Fibroblast of lung (primary cell): ENCODE measurements around the gene ZNF800. TPM values are rescaled to one million over a fixed set of nuclear protein-coding genes. Genes with fewer than 3 reads are reported as not detected.

Experiments
- DNase-seq, 2 donors: peaks; one replicate each; pipeline versions ENCODE4 v3.0.0 to v3.0.0-alpha.2; 2010; ENCODE audit warnings: low read depth in 2 of 2
- H2AFZ ChIP-seq: 2 replicates; pipeline ENCODE4 v1.5.1; 2012; ENCODE audit warnings: low read length, control low read depth, inconsistent platforms
- H3K27ac ChIP-seq: 2 replicates; pipeline ENCODE4 v1.5.1; 2011; ENCODE audit warnings: low read length, control low read depth; ENCODE audit not compliant: insufficient read depth
- H3K27me3 ChIP-seq: 2 replicates; pipeline ENCODE4 v1.5.1; 2011; ENCODE audit warnings: mild to moderate bottlenecking, low read length; ENCODE audit not compliant: control insufficient read depth, insufficient read depth
- H3K36me3 ChIP-seq: 2 replicates; pipeline ENCODE4 v1.5.1; 2011; ENCODE audit warnings: low read length; ENCODE audit not compliant: control insufficient read depth, insufficient read depth
- H3K4me1 ChIP-seq: 2 replicates; pipeline ENCODE4 v1.5.1; 2011; ENCODE audit warnings: low read length; ENCODE audit not compliant: control insufficient read depth, insufficient read depth; ENCODE audit errors: extremely low read depth
- H3K4me2 ChIP-seq: 2 replicates; pipeline ENCODE4 v1.5.1; 2011; ENCODE audit warnings: low read length, control low read depth; ENCODE audit not compliant: insufficient read depth; ENCODE audit errors: extremely low read depth
- H3K4me3 ChIP-seq, 4 experiments: fragments of 200-600 bp in 1 of 4; sonication (generic) in 1 of 4; replicated peaks in 1 of 4; 2 replicates each; pipeline ENCODE4 v1.5.1; 2011 to 2016; ENCODE audit warnings: low read length in 4 of 4, low read depth in 3 of 4, mild to moderate bottlenecking in 3 of 4, control low read depth in 2 of 4, inconsistent platforms in 1 of 4, mixed read lengths in 1 of 4; ENCODE audit not compliant: insufficient read depth in 1 of 4; ENCODE audit errors: control extremely low read depth in 1 of 4
- H3K79me2 ChIP-seq: 2 replicates; pipeline ENCODE4 v1.5.1; 2012; ENCODE audit warnings: mild to moderate bottlenecking, low read length, inconsistent platforms; ENCODE audit not compliant: control insufficient read depth, insufficient read depth
- H3K9ac ChIP-seq: 2 replicates; pipeline ENCODE4 v1.5.1; 2011; ENCODE audit warnings: mild to moderate bottlenecking, low read length, control low read depth; ENCODE audit not compliant: insufficient read depth
- H3K9me3 ChIP-seq: 2 replicates; pipeline ENCODE4 v1.5.1; 2012; ENCODE audit warnings: low read depth, low read length; ENCODE audit not compliant: control insufficient read depth, insufficient read depth
- H4K20me1 ChIP-seq: 2 replicates; pipeline ENCODE4 v1.5.1; 2011; ENCODE audit warnings: low read length; ENCODE audit not compliant: control insufficient read depth, insufficient read depth; ENCODE audit errors: extremely low read depth
- CTCF ChIP-seq, 2 donors: IDR thresholded peaks in 1 of 2; conservative IDR thresholded peaks in 1 of 2; 1 replicate in 1 of 2; 2 replicates in 1 of 2; pipeline ENCODE4 v1.5.1; 2011 to 2012; ENCODE audit warnings: low read length in 2 of 2, control low read depth in 1 of 2, inconsistent platforms in 1 of 2, low read depth in 1 of 2, mild to moderate bottlenecking in 1 of 2
- EZH2 ChIP-seq: IDR thresholded peaks from 2 replicates; pipeline ENCODE4 v1.5.1; 2012; ENCODE audit warnings: low read length, control low read depth, mild to moderate bottlenecking; ENCODE audit errors: missing control alignments
- polyA plus RNA-seq, 2 donors: library from polyadenylated mRNA; depleted of rRNA in 1 of 2; stranded (reverse) in 1 of 2; unstranded in 1 of 2; fragments of >200 nt; gene quantifications; 2 replicates each; pipeline ENCODE4 v1.2.1, GENCODE V29; 2011 to 2012; ENCODE audit warnings: missing spikeins in 1 of 2
- total RNA-seq: library from RNA; depleted of rRNA; stranded (reverse); fragments of >200 nt; gene quantifications from 2 replicates; pipeline ENCODE4 v1.2.1, GENCODE V29; 2014

Gene ZNF800
- total and polyA plus RNA-seq, 2 donors (not counting 1 experiment from before 2014, with no cell fraction given), result 12.4 to 16.6 TPM

GRCh38 chr7:127383123-127383835, 9.2 kb downstream of the ZNF800 start:
- Histone ChIP-seq H4K20me1 (no peaks in the 10 kb centered on the region), H3K27me3 (no peaks in the 10 kb centered on the region), H3K27ac (no peak overlapping the region), H3K9me3 (no peaks in the 10 kb centered on the region), H3K9ac (no peak overlapping the region), H3K36me3 (no peaks in the 10 kb centered on the region), H3K4me3 (no peak overlapping the region), H3K4me2 (no peak overlapping the region), H2AFZ (no peak overlapping the region), H3K79me2 (peaks cover 56% of the 10 kb centered on the region), H3K4me1 (no peaks in the 10 kb centered on the region)
- peak; percentile 16 to 32 for DNase-seq
- TF ChIP-seq EZH2 (no peak), CTCF (conservative IDR thresholded peaks at IDR 0.05 in 1 of 2, IDR thresholded peaks at IDR 0.05 in 1 of 2; ENCODE audit: low read depth in 1 of 2, low read length in 2 of 2) (no peak)

GRCh38 chr7:127382301-127383085, 10.0 kb downstream of the ZNF800 start:
- Histone ChIP-seq H3K27ac (no peak overlapping the region), H3K4me3 (no peak overlapping the region), H3K79me2 (peaks cover 58% of the 10 kb centered on the region), H3K36me3 (no peaks in the 10 kb centered on the region), H3K4me2 (no peak overlapping the region), H2AFZ (no peak overlapping the region), H3K9ac (no peak overlapping the region), H3K4me1 (no peaks in the 10 kb centered on the region), H4K20me1 (no peaks in the 10 kb centered on the region), H3K27me3 (no peaks in the 10 kb centered on the region), H3K9me3 (no peaks in the 10 kb centered on the region)
- no peak for DNase-seq
- TF ChIP-seq CTCF (conservative IDR thresholded peaks at IDR 0.05 in 1 of 2, IDR thresholded peaks at IDR 0.05 in 1 of 2; ENCODE audit: low read depth in 1 of 2, low read length in 2 of 2), result no peak
- no peak for TF ChIP-seq EZH2

GRCh38 chr7:127380479-127380878, 12.0 kb downstream of the ZNF800 start:
- no peak overlapping the region for H3K4me3 ChIP-seq
- TF ChIP-seq EZH2 (no peak), CTCF (conservative IDR thresholded peaks at IDR 0.05 in 1 of 2, IDR thresholded peaks at IDR 0.05 in 1 of 2; ENCODE audit: low read depth in 1 of 2, low read length in 2 of 2) (no peak)
- H4K20me1 ChIP-seq, result no peaks in the 10 kb centered on the region
- H3K79me2 ChIP-seq, result peaks cover 49% of the 10 kb centered on the region
- no peak for DNase-seq
- H3K36me3 ChIP-seq, result no peaks in the 10 kb centered on the region
- H3K9me3 ChIP-seq, result no peaks in the 10 kb centered on the region
- H3K27me3 ChIP-seq, result no peaks in the 10 kb centered on the region
- H3K9ac ChIP-seq, result no peak overlapping the region
- no peaks in the 10 kb centered on the region for H3K4me1 ChIP-seq
- no peak overlapping the region for H3K27ac ChIP-seq
- no peak overlapping the region for H2AFZ ChIP-seq
- H3K4me2 ChIP-seq, result no peak overlapping the region
